PC-9 (cell line): ENCODE measurements around the gene ATG16L1.

Source experiments
- CTCF ChIP-seq: fragments of 200-600 bp; sonication (generic); conservative IDR thresholded peaks from 2 replicates; pipeline ENCODE4 v1.6.1; 2017; ENCODE audit warnings: mixed run types, antibody characterized with exemption, mild to moderate bottlenecking, moderate library complexity
- EZH2 ChIP-seq: fragments of 200-600 bp; sonication (generic); IDR thresholded peaks from 2 replicates; pipeline ENCODE4 v1.8.0; 2017; ENCODE audit warnings: antibody characterized with exemption, low read depth

- no peak for TF ChIP-seq CTCF
- TF ChIP-seq EZH2 = no peak
These were observed 528 bp upstream of the ATG16L1 start for GRCh38 chr2:233250985-233251305.
